SK-N-SH (cell line): ENCODE data around the gene LYL1. TPM values are rescaled to one million over a fixed set of nuclear protein-coding genes. Genes with fewer than 3 reads are reported as not detected.

Experiments
- CTCF ChIA-PET: fragments of 300-600, 350-600 bp; formaldehyde crosslinking; extraction: SDS; loops from one replicate; lab custom pipeline; 2021; lab: Yijun Ruan, JAX
- POLR2A ChIA-PET: fragments of 350-600 bp; sonication (Branson Sonifier 250); formaldehyde crosslinking; extraction: SDS; loops from one replicate; lab custom pipeline; 2020; ENCODE audit warnings: antibody characterized with exemption, inconsistent platforms; lab: Yijun Ruan, JAX
- DNase-seq: peaks from one replicate; pipeline ENCODE4 v3.0.0; 2012
- H2AFZ ChIP-seq: fragments of 200-600 bp; sonication (generic); 2 replicates; pipeline ENCODE4 v1.8.1; 2016; ENCODE audit warnings: antibody characterized with exemption, mild to moderate bottlenecking, low read depth
- H3F3A ChIP-seq: fragments of 200-600 bp; sonication (generic); replicated peaks from 2 replicates; pipeline ENCODE3; 2016; ENCODE audit warnings: antibody characterized with exemption, mild to moderate bottlenecking; ENCODE audit not compliant: insufficient read depth
- H3K27ac ChIP-seq, 2 experiments: fragments of 200-500 bp in 1 of 2; fragments of 200-600 bp in 1 of 2; sonication (Bioruptor generic) in 1 of 2; sonication (generic), shearing (Covaris generic) in 1 of 2; 2 replicates each; pipeline versions ENCODE4 v1.5.1 to v1.6.1; 2014 to 2016; ENCODE audit warnings: low read depth in 2 of 2, inconsistent platforms in 1 of 2, low read length in 1 of 2, mild to moderate bottlenecking in 1 of 2, mixed read lengths in 1 of 2
- H3K27me3 ChIP-seq: fragments of 200-600 bp; sonication (generic), shearing (Covaris generic); 2 replicates; pipeline ENCODE4 v1.6.1; 2016; ENCODE audit warnings: mixed run types; ENCODE audit not compliant: insufficient read depth
- H3K36me3 ChIP-seq, 2 experiments: fragments of 200-500 bp in 1 of 2; fragments of 200-600 bp in 1 of 2; sonication (Bioruptor generic) in 1 of 2; sonication (generic) in 1 of 2; replicated peaks in 1 of 2; 2 replicates each; pipeline versions ENCODE3 to v1.5.1; 2014 to 2016; ENCODE audit warnings: low read length in 1 of 2, mild to moderate bottlenecking in 1 of 2; ENCODE audit not compliant: insufficient read depth in 2 of 2, control insufficient read depth in 1 of 2
- H3K4me1 ChIP-seq, 2 experiments: fragments of 200-500 bp in 1 of 2; fragments of 200-600 bp in 1 of 2; sonication (Bioruptor generic) in 1 of 2; sonication (generic), shearing (Covaris generic) in 1 of 2; 2 replicates each; pipeline versions ENCODE4 v1.5.1 to v1.6.1; 2014 to 2016; ENCODE audit warnings: low read depth in 1 of 2, low read length in 1 of 2, mixed run types in 1 of 2; ENCODE audit not compliant: insufficient read depth in 2 of 2, control insufficient read depth in 1 of 2
- H3K4me2 ChIP-seq: fragments of 200-600 bp; sonication (generic), shearing (Covaris generic); 2 replicates; pipeline ENCODE4 v1.6.1; 2017; ENCODE audit warnings: mixed run types
- H3K4me3 ChIP-seq, 2 experiments: fragments of 200-500 bp in 1 of 2; fragments of 200-600 bp in 1 of 2; sonication (Bioruptor generic) in 1 of 2; sonication (generic), shearing (Covaris generic) in 1 of 2; 2 replicates each; pipeline versions ENCODE4 v1.5.1 to v1.8.1; 2014 to 2016; ENCODE audit warnings: low read depth in 2 of 2, inconsistent platforms in 1 of 2, low read length in 1 of 2, mild to moderate bottlenecking in 1 of 2, mixed read lengths in 1 of 2, moderate library complexity in 1 of 2
- H3K79me2 ChIP-seq: fragments of 200-600 bp; sonication (generic); 2 replicates; pipeline ENCODE4 v1.8.1; 2017; ENCODE audit warnings: mild to moderate bottlenecking; ENCODE audit not compliant: insufficient read depth
- H3K9ac ChIP-seq: fragments of 200-600 bp; sonication (generic); 2 replicates; pipeline ENCODE4 v1.6.1; 2017; ENCODE audit warnings: mixed run types
- H3K9me2 ChIP-seq: fragments of 200-600 bp; sonication (generic); 2 replicates; pipeline ENCODE4 v1.6.1; 2017; ENCODE audit warnings: mixed run types
- H3K9me3 ChIP-seq: fragments of 200-600 bp; sonication (generic); 2 replicates; pipeline ENCODE4 v1.6.1; 2017; ENCODE audit warnings: mixed run types, mild to moderate bottlenecking, moderate library complexity
- H4K20me1 ChIP-seq: fragments of 200-600 bp; sonication (generic); 2 replicates; pipeline ENCODE4 v1.6.1; 2017; ENCODE audit warnings: mild to moderate bottlenecking, mixed run types; ENCODE audit not compliant: insufficient read depth
- ELF1 ChIP-seq: IDR thresholded peaks from 2 replicates; pipeline ENCODE4 v1.4.0; 2012
- EP300 ChIP-seq, 2 experiments: IDR thresholded peaks; 2 replicates each; pipeline versions ENCODE4 v1.4.0 to v1.6.1; 2012; ENCODE audit warnings: borderline replicate concordance in 1 of 2, low read depth in 1 of 2, low read length in 1 of 2
- FOXJ3 ChIP-seq: sonication (generic); formaldehyde crosslinking; IDR thresholded peaks from 2 replicates; pipeline ENCODE4 v1.5.1; 2020; ENCODE audit warnings: mild to moderate bottlenecking, missing genetic modification reagents
- FOXM1 ChIP-seq: IDR thresholded peaks from 2 replicates; pipeline ENCODE4 v1.4.0; 2012; ENCODE audit warnings: low read depth, mild to moderate bottlenecking
- GABPA ChIP-seq: IDR thresholded peaks from 2 replicates; pipeline ENCODE4 v1.4.0; 2012; ENCODE audit warnings: low read depth, mild to moderate bottlenecking
- GATA2 ChIP-seq: sonication (generic); formaldehyde crosslinking; IDR thresholded peaks from 2 replicates; pipeline ENCODE4 v1.5.0; 2020; ENCODE audit warnings: mild to moderate bottlenecking, missing genetic modification reagents
- JUND ChIP-seq: IDR thresholded peaks from 2 replicates; pipeline ENCODE4 v1.4.0; 2012
- MEF2A ChIP-seq: IDR thresholded peaks from 2 replicates; pipeline ENCODE4 v1.4.0; 2012; ENCODE audit warnings: low read depth, borderline replicate concordance
- NFIC ChIP-seq: IDR thresholded peaks from 2 replicates; pipeline ENCODE4 v1.4.0; 2012; ENCODE audit warnings: borderline replicate concordance
- NRF1 ChIP-seq: IDR thresholded peaks from 2 replicates; pipeline ENCODE4 v1.6.1; 2012; ENCODE audit warnings: low read depth, mild to moderate bottlenecking, low read length
- POLR2AphosphoS5 ChIP-seq: IDR thresholded peaks from 2 replicates; pipeline ENCODE4 v1.6.1; 2012; ENCODE audit warnings: low read depth, low read length
- RAD21 ChIP-seq: IDR thresholded peaks from 2 replicates; pipeline ENCODE4 v1.6.1; 2012; ENCODE audit warnings: mild to moderate bottlenecking, low read length
- RCOR1 ChIP-seq: fragments of 150-350 bp; IDR thresholded peaks from 2 replicates; pipeline ENCODE4 v1.6.1; 2017; ENCODE audit warnings: antibody characterized with exemption, low read length
- RFX5 ChIP-seq: IDR thresholded peaks from 2 replicates; pipeline ENCODE4 v1.6.1; 2012; ENCODE audit warnings: mild to moderate bottlenecking, improper control_type of control experiment, low read length
- SIN3A ChIP-seq: IDR thresholded peaks from 2 replicates; pipeline ENCODE4 v1.6.1; 2012; ENCODE audit warnings: low read depth, mild to moderate bottlenecking, low read length, moderate library complexity, borderline replicate concordance
- SMC3 ChIP-seq: IDR thresholded peaks from 2 replicates; pipeline ENCODE4 v1.6.1; 2012; ENCODE audit warnings: low read depth, low read length, improper control_type of control experiment
- TAF1 ChIP-seq: IDR thresholded peaks from 2 replicates; pipeline ENCODE4 v1.6.1; 2012; ENCODE audit warnings: low read depth, mild to moderate bottlenecking, low read length, moderate library complexity, borderline replicate concordance
- TCF12 ChIP-seq: IDR thresholded peaks from 2 replicates; pipeline ENCODE4 v1.4.0; 2012
- USF1 ChIP-seq: IDR thresholded peaks from 2 replicates; pipeline ENCODE4 v1.4.0; 2012; ENCODE audit warnings: low read depth, borderline replicate concordance
- USF2 ChIP-seq: fragments of 150-350 bp; IDR thresholded peaks from 2 replicates; pipeline ENCODE4 v1.6.1; 2017; ENCODE audit warnings: antibody characterized with exemption, low read length, low read depth, borderline replicate concordance
- ZBTB33 ChIP-seq: IDR thresholded peaks from 2 replicates; pipeline ENCODE4 v1.4.0; 2012; ENCODE audit warnings: low read depth, borderline replicate concordance
- WGBS: methylation state at CpG from one replicate; pipeline ENCODE4 v1.1.6; 2017; ENCODE audit warnings: low lambda C conversion rate; 5-methylcytosine and 5-hydroxymethylcytosine counted together
- polyA plus RNA-seq, 3 experiments: library from polyadenylated mRNA; depleted of rRNA; stranded (reverse); fragments of >200 nt; gene quantifications; 2 replicates each; pipeline ENCODE4 v1.2.3, GENCODE V29; 2012
- TF ChIP-seq, protein P1 (sequence below): fragments of 150-350 bp; IDR thresholded peaks from 2 replicates; pipeline ENCODE4 v1.6.1; 2016; ENCODE audit warnings: mild to moderate bottlenecking, low read depth, low read length
- TF ChIP-seq, protein P2 (sequence below): fragments of 200-600 bp; sonication (generic); IDR thresholded peaks from 2 replicates; pipeline ENCODE4 v1.6.1; 2017; ENCODE audit warnings: antibody characterized with exemption, mild to moderate bottlenecking, moderate library complexity

The LYL1 gene
- polyA plus RNA-seq, 1 of the 3 experiments (the other 2 are of a cell fraction): 2.2 TPM

- 24% methylated on average over 10 of the region's 17 CpGs for whole genome bisulfite sequencing
- H3K9me3 ChIP-seq: no peaks in the 10 kb centered on the region
- ChIA-PET POLR2A (interaction anchor here (1.1 to 2.5 kb wide), 5 partner anchors 21 to 81 kb away, joined by 4 to 11 read pairs (median 4); no protein-coding TSS in a partner anchor), CTCF (interaction anchor here (0.6 to 35.2 kb wide), 10 partner anchors 9 to 1350 kb away, joined by 3 to 506 read pairs (median 36); partner anchors contain the start of gene DAND5)
- no peaks in the 10 kb centered on the region for H4K20me1 ChIP-seq
- DNase-seq: peak; percentile 85
- H3K4me2 ChIP-seq: peak overlapping the region; percentile 88
- peaks cover 85 to 99% of the 10 kb centered on the region in 2 experiments for H3K4me1 ChIP-seq
- H3K4me3 ChIP-seq: peak overlapping the region in 1 of 2 experiments; percentile 47; a peak in 3 of 4 replicates
- no peaks in the 10 kb centered on the region for H3K9me2 ChIP-seq
- H3F3A ChIP-seq: peaks cover 36% of the 10 kb centered on the region
- no peaks in the 10 kb centered on the region for H3K27me3 ChIP-seq
- H3K9ac ChIP-seq: peak overlapping the region; percentile 93
- no peak overlapping the region for H2AFZ ChIP-seq
- peak overlapping the region; percentile 100 for H3K27ac ChIP-seq
- peaks cover 53% of the 10 kb centered on the region; the same call in 1 of the 2 replicates for H3K79me2 ChIP-seq
- H3K36me3 ChIP-seq: no peaks in the 10 kb centered on the region
- TF ChIP-seq RAD21: no peak
- TF ChIP-seq GATA2 (CRISPR knock-in tag): no peak
- TF ChIP-seq ZBTB33: no peak
- no peak for TF ChIP-seq NRF1
- TF ChIP-seq GABPA: no peak
- TF ChIP-seq USF1: peak; percentile 70
- 0 out of 2 replicates have a peak, but pooled peaks have one; percentile 7 for TF ChIP-seq SMC3
- TF ChIP-seq TAF1: peak; percentile 57; the same call in 1 of the 2 replicates
- TF ChIP-seq MEF2A: no peak
- TF ChIP-seq SIN3A: 0 out of 2 replicates have a peak, but pooled peaks have one; percentile 54
- TF ChIP-seq TCF12: peak; percentile 83; the same call in 1 of the 2 replicates
- TF ChIP-seq, protein P1, sequence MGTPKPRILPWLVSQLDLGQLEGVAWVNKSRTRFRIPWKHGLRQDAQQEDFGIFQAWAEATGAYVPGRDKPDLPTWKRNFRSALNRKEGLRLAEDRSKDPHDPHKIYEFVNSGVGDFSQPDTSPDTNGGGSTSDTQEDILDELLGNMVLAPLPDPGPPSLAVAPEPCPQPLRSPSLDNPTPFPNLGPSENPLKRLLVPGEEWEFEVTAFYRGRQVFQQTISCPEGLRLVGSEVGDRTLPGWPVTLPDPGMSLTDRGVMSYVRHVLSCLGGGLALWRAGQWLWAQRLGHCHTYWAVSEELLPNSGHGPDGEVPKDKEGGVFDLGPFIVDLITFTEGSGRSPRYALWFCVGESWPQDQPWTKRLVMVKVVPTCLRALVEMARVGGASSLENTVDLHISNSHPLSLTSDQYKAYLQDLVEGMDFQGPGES: no peak
- TF ChIP-seq POLR2AphosphoS5: peak; percentile 88
- TF ChIP-seq EP300 (IDR thresholded peaks at IDR 0.05; ENCODE audit: borderline replicate concordance in 1 of 2, low read depth in 1 of 2, low read length in 1 of 2): peak in 1 of 2 experiments; percentile 74; a peak in 1 of 4 replicates
- no peak for TF ChIP-seq RFX5
- TF ChIP-seq RCOR1: peak; percentile 30; the same call in 1 of the 2 replicates
- TF ChIP-seq FOXJ3 (CRISPR knock-in tag): no peak
- TF ChIP-seq NFIC: peak; percentile 85
- TF ChIP-seq ELF1: no peak
- TF ChIP-seq, protein P2, sequence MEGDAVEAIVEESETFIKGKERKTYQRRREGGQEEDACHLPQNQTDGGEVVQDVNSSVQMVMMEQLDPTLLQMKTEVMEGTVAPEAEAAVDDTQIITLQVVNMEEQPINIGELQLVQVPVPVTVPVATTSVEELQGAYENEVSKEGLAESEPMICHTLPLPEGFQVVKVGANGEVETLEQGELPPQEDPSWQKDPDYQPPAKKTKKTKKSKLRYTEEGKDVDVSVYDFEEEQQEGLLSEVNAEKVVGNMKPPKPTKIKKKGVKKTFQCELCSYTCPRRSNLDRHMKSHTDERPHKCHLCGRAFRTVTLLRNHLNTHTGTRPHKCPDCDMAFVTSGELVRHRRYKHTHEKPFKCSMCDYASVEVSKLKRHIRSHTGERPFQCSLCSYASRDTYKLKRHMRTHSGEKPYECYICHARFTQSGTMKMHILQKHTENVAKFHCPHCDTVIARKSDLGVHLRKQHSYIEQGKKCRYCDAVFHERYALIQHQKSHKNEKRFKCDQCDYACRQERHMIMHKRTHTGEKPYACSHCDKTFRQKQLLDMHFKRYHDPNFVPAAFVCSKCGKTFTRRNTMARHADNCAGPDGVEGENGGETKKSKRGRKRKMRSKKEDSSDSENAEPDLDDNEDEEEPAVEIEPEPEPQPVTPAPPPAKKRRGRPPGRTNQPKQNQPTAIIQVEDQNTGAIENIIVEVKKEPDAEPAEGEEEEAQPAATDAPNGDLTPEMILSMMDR: no peak
- peak; percentile 56; the same call in 1 of the 2 replicates for TF ChIP-seq JUND
- TF ChIP-seq FOXM1: no peak
- no peak for TF ChIP-seq USF2
These were observed 46.5 kb downstream of the LYL1 start for GRCh38 chr19:13056052-13056660.
